Endodermal cell (in vitro differentiated cells): ENCODE measurements around the gene ITPK1. TPM values are rescaled to one million over a fixed set of nuclear protein-coding genes. Genes with fewer than 3 reads are reported as not detected.

Source experiments
- DNase-seq: peaks from one replicate; pipeline ENCODE4 v3.0.0-alpha.2; 2017
- H3K27ac ChIP-seq: 2 replicates; pipeline ENCODE4 v1.5.1; 2013; ENCODE audit warnings: mild to moderate bottlenecking, low read depth, low read length, moderate library complexity
- H3K27me3 ChIP-seq: 2 replicates; pipeline ENCODE4 v1.6.1; 2013; ENCODE audit warnings: mild to moderate bottlenecking, low read length, moderate library complexity; ENCODE audit not compliant: insufficient read depth, control insufficient read depth, poor library complexity, severe bottlenecking
- H3K36me3 ChIP-seq: 2 replicates; pipeline ENCODE4 v1.7.0; 2013; ENCODE audit warnings: mild to moderate bottlenecking, low read length, moderate library complexity; ENCODE audit not compliant: control insufficient read depth, insufficient read depth
- H3K4me1 ChIP-seq: one replicate; pipeline ENCODE4 v1.7.0; 2013; ENCODE audit warnings: low read length; ENCODE audit not compliant: control insufficient read depth, insufficient read depth
- H3K4me3 ChIP-seq: 2 replicates; pipeline ENCODE4 v1.5.1; 2013; ENCODE audit warnings: mild to moderate bottlenecking, low read length, moderate library complexity
- H3K9ac ChIP-seq: 2 replicates; pipeline ENCODE4 v1.6.1; 2013; ENCODE audit warnings: mild to moderate bottlenecking, low read length, moderate library complexity; ENCODE audit not compliant: poor library complexity, severe bottlenecking; ENCODE audit errors: extremely low read depth
- H3K9me3 ChIP-seq: 2 replicates; pipeline ENCODE4 v1.6.1; 2013; ENCODE audit warnings: mild to moderate bottlenecking, low read length, moderate library complexity; ENCODE audit not compliant: control insufficient read depth
- H3K27ac Mint-ChIP-seq: 2 replicates; pipeline ENCODE4 v1.8.0; 2020; ENCODE audit warnings: mixed read lengths
- H3K27me3 Mint-ChIP-seq: 2 replicates; pipeline ENCODE4 v1.8.0; 2021; ENCODE audit warnings: mild to moderate bottlenecking, mixed read lengths; ENCODE audit not compliant: insufficient read depth
- H3K36me3 Mint-ChIP-seq: 2 replicates; pipeline ENCODE4 v1.8.0; 2020; ENCODE audit warnings: low read depth, mixed read lengths
- H3K4me1 Mint-ChIP-seq: 2 replicates; pipeline ENCODE4 v1.8.0; 2020; ENCODE audit warnings: mixed read lengths
- H3K4me3 Mint-ChIP-seq: 2 replicates; pipeline ENCODE4 v1.8.0; 2020; ENCODE audit warnings: mild to moderate bottlenecking, moderate library complexity, mixed read lengths
- H3K9me3 Mint-ChIP-seq: 2 replicates; pipeline ENCODE4 v1.8.0; 2020; ENCODE audit warnings: mild to moderate bottlenecking, mixed read lengths
- WGBS, 2 experiments: methylation state at CpG; one replicate each; pipeline versions ENCODE4 v1.1.5 to v1.1.7; 2013; ENCODE audit warnings: missing lambda C conversion rate in 2 of 2, mixed read lengths in 1 of 2; ENCODE audit not compliant: insufficient coverage in 1 of 2, insufficient read length in 1 of 2; 5-methylcytosine and 5-hydroxymethylcytosine counted together
- total RNA-seq, 2 donors: library from RNA; stranded (reverse); fragmentation: NEBNext Ultra II Directional in 1 of 2; extraction: Animal tissue kit (Norgen Biotek cat#: 25700) in 1 of 2; gene quantifications; 2 replicates in 1 of 2; 3 replicates in 1 of 2; pipeline ENCODE4 v1.2.1, GENCODE V29; 2021
- TF ChIP-seq, protein P1 (sequence below): fragments of 200-600 bp; sonication (generic); conservative IDR thresholded peaks from 2 replicates; pipeline ENCODE4 v1.5.0; 2021; ENCODE audit warnings: antibody characterized with exemption, mild to moderate bottlenecking

Gene ITPK1
- total RNA-seq, 2 donors from 2014 or later, result 59.9 to 66.9 TPM

GRCh38 chr14:92969871-92970270 is 145.9 kb downstream of the ITPK1 start:
- Mint-ChIP-seq H3K36me3 (peaks cover 11% of the 10 kb centered on the region), H3K4me3 (no peak overlapping the region), H3K4me1 (peaks cover 3% of the 10 kb centered on the region), H3K27me3 (no peaks in the 10 kb centered on the region), H3K27ac (no peak overlapping the region), H3K9me3 (peaks cover 10% of the 10 kb centered on the region)
- Histone ChIP-seq H3K4me1 (no peaks in the 10 kb centered on the region), H3K27me3 (no peaks in the 10 kb centered on the region), H3K9ac (no peak overlapping the region), H3K27ac (no peak overlapping the region), H3K4me3 (no peak overlapping the region), H3K9me3 (peaks cover 6% of the 10 kb centered on the region), H3K36me3 (no peaks in the 10 kb centered on the region)
- TF ChIP-seq, protein P1, sequence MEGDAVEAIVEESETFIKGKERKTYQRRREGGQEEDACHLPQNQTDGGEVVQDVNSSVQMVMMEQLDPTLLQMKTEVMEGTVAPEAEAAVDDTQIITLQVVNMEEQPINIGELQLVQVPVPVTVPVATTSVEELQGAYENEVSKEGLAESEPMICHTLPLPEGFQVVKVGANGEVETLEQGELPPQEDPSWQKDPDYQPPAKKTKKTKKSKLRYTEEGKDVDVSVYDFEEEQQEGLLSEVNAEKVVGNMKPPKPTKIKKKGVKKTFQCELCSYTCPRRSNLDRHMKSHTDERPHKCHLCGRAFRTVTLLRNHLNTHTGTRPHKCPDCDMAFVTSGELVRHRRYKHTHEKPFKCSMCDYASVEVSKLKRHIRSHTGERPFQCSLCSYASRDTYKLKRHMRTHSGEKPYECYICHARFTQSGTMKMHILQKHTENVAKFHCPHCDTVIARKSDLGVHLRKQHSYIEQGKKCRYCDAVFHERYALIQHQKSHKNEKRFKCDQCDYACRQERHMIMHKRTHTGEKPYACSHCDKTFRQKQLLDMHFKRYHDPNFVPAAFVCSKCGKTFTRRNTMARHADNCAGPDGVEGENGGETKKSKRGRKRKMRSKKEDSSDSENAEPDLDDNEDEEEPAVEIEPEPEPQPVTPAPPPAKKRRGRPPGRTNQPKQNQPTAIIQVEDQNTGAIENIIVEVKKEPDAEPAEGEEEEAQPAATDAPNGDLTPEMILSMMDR, result peak; percentile 15
- WGBS, 2 experiments, result 85 to 94% methylated on average over 6 to 12 of the region's 12 CpGs
- DNase-seq, result no peak

DNA sequence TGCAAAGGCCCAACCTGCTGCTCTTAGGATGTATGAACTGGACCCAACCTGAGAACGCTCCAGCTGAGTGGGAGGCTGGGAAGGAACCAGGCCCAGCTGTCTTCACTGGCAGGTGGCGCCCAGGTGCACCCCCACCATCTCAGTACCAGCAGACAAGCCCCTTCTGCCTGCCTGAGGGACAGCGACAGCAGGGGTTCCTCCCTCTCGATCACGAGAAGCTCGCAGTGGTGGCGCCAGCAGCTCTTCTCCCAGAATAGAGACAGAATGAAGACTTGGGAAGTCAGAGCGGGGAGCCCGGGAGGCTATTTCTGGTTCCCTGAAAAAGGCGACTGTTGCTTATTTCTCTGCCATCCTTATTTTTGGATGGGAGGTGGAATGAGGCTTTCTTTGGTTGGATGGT is 146.3 kb downstream of the ITPK1 start:
- no peaks in the 10 kb centered on the region for H3K27me3 Mint-ChIP-seq
- H3K27ac Mint-ChIP-seq, result no peak overlapping the region
- Histone ChIP-seq H3K9ac (no peak overlapping the region), H3K9me3 (peaks cover 9% of the 10 kb centered on the region), H3K4me3 (no peak overlapping the region), H3K36me3 (no peaks in the 10 kb centered on the region), H3K27ac (no peak overlapping the region), H3K4me1 (no peaks in the 10 kb centered on the region), H3K27me3 (no peaks in the 10 kb centered on the region)
- H3K4me1 Mint-ChIP-seq, result peaks cover 3% of the 10 kb centered on the region
- peaks cover 11% of the 10 kb centered on the region for H3K36me3 Mint-ChIP-seq
- TF ChIP-seq, protein P1, result no peak
- H3K9me3 Mint-ChIP-seq, result peaks cover 13% of the 10 kb centered on the region
- WGBS, 2 experiments, result 91 to 95% methylated on average over 4 to 10 of the region's 10 CpGs
- H3K4me3 Mint-ChIP-seq, result no peak overlapping the region
- no peak for DNase-seq

DNA sequence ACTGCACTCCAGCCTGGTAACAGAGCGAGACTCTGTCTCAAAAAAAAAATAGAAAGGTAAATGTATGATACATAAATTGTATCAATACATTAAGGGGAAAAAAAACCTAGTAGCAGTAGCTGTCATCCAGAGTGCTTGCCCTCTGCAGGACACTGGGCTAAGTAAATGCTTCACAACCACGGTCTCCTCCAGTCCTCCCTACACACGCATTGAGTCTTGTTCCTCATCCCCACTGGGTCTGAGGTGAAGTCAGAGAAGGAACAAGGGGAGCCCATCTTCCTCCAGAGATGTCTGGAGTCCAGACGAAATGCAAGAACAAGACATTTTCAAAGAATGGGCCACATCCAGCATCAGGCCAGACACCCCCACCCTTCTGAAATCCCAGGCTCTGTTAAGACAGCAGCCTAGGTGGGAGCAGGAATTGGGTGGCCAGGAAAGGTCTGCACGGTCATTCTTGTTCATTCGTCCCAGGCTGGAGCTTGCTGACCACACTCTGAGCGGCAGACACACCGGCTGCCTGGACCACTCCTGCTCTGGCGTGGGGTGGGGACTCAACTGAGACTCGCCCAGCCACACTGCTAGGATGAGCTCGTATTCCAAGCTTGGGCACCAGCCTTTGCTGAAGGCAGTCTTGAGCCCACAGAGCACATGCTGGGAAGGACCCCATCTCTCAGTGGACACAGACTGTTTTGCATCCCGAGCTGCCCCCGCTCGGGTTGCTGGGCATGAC is 147.3 kb downstream of the ITPK1 start:
- Mint-ChIP-seq H3K27me3 (no peaks in the 10 kb centered on the region), H3K36me3 (peaks cover 11% of the 10 kb centered on the region), H3K27ac (no peak overlapping the region), H3K4me1 (peaks cover 10% of the 10 kb centered on the region), H3K4me3 (no peak overlapping the region), H3K9me3 (peaks cover 15% of the 10 kb centered on the region)
- H3K27me3 ChIP-seq, result no peaks in the 10 kb centered on the region
- H3K36me3 ChIP-seq, result no peaks in the 10 kb centered on the region
- 89 to 98% methylated on average over 7 to 13 of the region's 14 CpGs for WGBS, 2 experiments
- no peaks in the 10 kb centered on the region for H3K4me1 ChIP-seq
- no peak overlapping the region for H3K4me3 ChIP-seq
- TF ChIP-seq, protein P1, result no peak
- no peak overlapping the region for H3K27ac ChIP-seq
- DNase-seq, result no peak
- peaks cover 9% of the 10 kb centered on the region for H3K9me3 ChIP-seq
- H3K9ac ChIP-seq, result no peak overlapping the region
